H1 (cell line): Measurements from ENCODE around the gene CLTCL1. TPM values are rescaled to one million over a fixed set of nuclear protein-coding genes. Genes with fewer than 3 reads are reported as not detected.

Experiments used
- CTCF ChIA-PET: fragments of 300-600 bp; sonication (Branson Sonifier 250); formaldehyde crosslinking; loops from one replicate; lab custom pipeline; 2021; ENCODE audit not compliant: partially characterized antibody; lab: Charles Lee
- POLR2A ChIA-PET: fragments of 300-600 bp; sonication (Branson Sonifier 250); formaldehyde crosslinking; loops from one replicate; lab custom pipeline; 2021; ENCODE audit warnings: inconsistent platforms; ENCODE audit not compliant: partially characterized antibody; lab: Charles Lee
- DNase-seq, 2 experiments: peaks; one replicate each; pipeline versions ENCODE4 v3.0.0 to v3.0.0-alpha.2; 2010 to 2022; ENCODE audit warnings: low spot score in 2 of 2, low read depth in 1 of 2, mixed read lengths in 1 of 2
- FAIRE-seq: peaks from 2 replicates; lab custom pipeline; 2011; peaks lifted over from hg19 to GRCh38; lab: Jason Lieb, UNC
- H2AFZ ChIP-seq: 2 replicates; pipeline ENCODE4 v1.8.1; 2012; ENCODE audit warnings: low read length, inconsistent platforms
- H2AK5ac ChIP-seq: 2 replicates; pipeline ENCODE4 v1.6.1; 2013; ENCODE audit warnings: low read depth, low read length
- H2BK120ac ChIP-seq: replicated peaks from 2 replicates; pipeline ENCODE3; 2013; ENCODE audit warnings: low read depth, low read length, inconsistent platforms
- H2BK12ac ChIP-seq: 2 replicates; pipeline ENCODE4 v1.6.1; 2013; ENCODE audit warnings: low read depth, low read length
- H2BK15ac ChIP-seq: 2 replicates; pipeline ENCODE4 v1.6.1; 2013; ENCODE audit warnings: low read length
- H2BK20ac ChIP-seq: 2 replicates; pipeline ENCODE4 v1.6.1; 2013; ENCODE audit warnings: low read length
- H2BK5ac ChIP-seq: 2 replicates; pipeline ENCODE4 v1.6.1; 2013; ENCODE audit warnings: low read depth, low read length
- H3K14ac ChIP-seq: 2 replicates; pipeline ENCODE4 v1.6.1; 2013; ENCODE audit warnings: inconsistent platforms; ENCODE audit not compliant: insufficient read length
- H3K18ac ChIP-seq: 2 replicates; pipeline ENCODE4 v1.6.1; 2013; ENCODE audit warnings: low read length; ENCODE audit errors: extremely low read depth
- H3K23ac ChIP-seq: 2 replicates; pipeline ENCODE4 v1.6.1; 2013; ENCODE audit warnings: inconsistent platforms; ENCODE audit not compliant: insufficient read length
- H3K23me2 ChIP-seq: 2 replicates; pipeline ENCODE4 v1.6.1; 2013; ENCODE audit warnings: low read depth, low read length
- H3K27ac ChIP-seq: 2 replicates; pipeline ENCODE4 v1.6.1; 2011; ENCODE audit warnings: low read depth, low read length, inconsistent platforms
- H3K27me3 ChIP-seq, 4 experiments: replicated peaks in 1 of 4; 1 replicate in 1 of 4; 2 replicates in 3 of 4; pipeline versions ENCODE4 v1.6.1 to v1.8.1; 2011 to 2013; ENCODE audit warnings: low read length in 3 of 4, mild to moderate bottlenecking in 3 of 4, inconsistent platforms in 2 of 4, mixed read lengths in 2 of 4, moderate library complexity in 1 of 4; ENCODE audit not compliant: control insufficient read depth in 3 of 4, insufficient read depth in 3 of 4; ENCODE audit errors: extremely low read depth in 1 of 4
- H3K36me3 ChIP-seq, 4 experiments: 2 replicates each; pipeline versions ENCODE4 v1.6.1 to v1.8.1; 2011 to 2013; ENCODE audit warnings: mild to moderate bottlenecking in 4 of 4, low read length in 3 of 4, moderate library complexity in 2 of 4, control low read depth in 1 of 4, inconsistent platforms in 1 of 4; ENCODE audit not compliant: insufficient read depth in 4 of 4, control insufficient read depth in 2 of 4
- H3K4ac ChIP-seq: replicated peaks from 2 replicates; pipeline ENCODE3; 2013; ENCODE audit warnings: low read length, low read depth, mixed read lengths, inconsistent platforms; ENCODE audit not compliant: insufficient read length
- H3K4me1 ChIP-seq, 4 experiments: replicated peaks in 1 of 4; 1 replicate in 1 of 4; 2 replicates in 3 of 4; pipeline versions ENCODE4 v1.6.1 to v1.8.1; 2011 to 2013; ENCODE audit warnings: low read length in 3 of 4, inconsistent platforms in 2 of 4, mixed read lengths in 1 of 4; ENCODE audit not compliant: insufficient read depth in 4 of 4, control insufficient read depth in 3 of 4
- H3K4me2 ChIP-seq, 2 experiments: 2 replicates each; pipeline versions ENCODE4 v1.6.1 to v1.8.1; 2011 to 2013; ENCODE audit warnings: low read depth in 2 of 2, low read length in 2 of 2, control low read depth in 1 of 2, inconsistent platforms in 1 of 2, mild to moderate bottlenecking in 1 of 2; ENCODE audit not compliant: insufficient read depth in 1 of 2
- H3K4me3 ChIP-seq, 4 experiments: fragments of 200-600, 300-600 bp in 1 of 4; sonication (generic), shearing (Covaris generic), sonication (Bioruptor Twin) in 1 of 4; 2 replicates each; pipeline versions ENCODE4 v1.5.1 to v1.8.1; 2011 to 2016; ENCODE audit warnings: low read length in 4 of 4, low read depth in 3 of 4, control low read depth in 2 of 4, inconsistent platforms in 2 of 4, mild to moderate bottlenecking in 2 of 4, mixed read lengths in 1 of 4, moderate library complexity in 1 of 4; ENCODE audit not compliant: insufficient read depth in 2 of 4; ENCODE audit errors: extremely low read depth in 1 of 4
- H3K56ac ChIP-seq: replicated peaks from 2 replicates; pipeline ENCODE3; 2013; ENCODE audit warnings: low read depth, mild to moderate bottlenecking, mixed read lengths, low read length, inconsistent platforms; ENCODE audit not compliant: insufficient read length
- H3K79me1 ChIP-seq: 2 replicates; pipeline ENCODE4 v1.6.1; 2013; ENCODE audit warnings: low read depth, low read length, control low read depth
- H3K79me2 ChIP-seq, 2 experiments: 2 replicates each; pipeline versions ENCODE4 v1.6.1 to v1.8.1; 2012 to 2013; ENCODE audit warnings: low read length in 2 of 2, mild to moderate bottlenecking in 2 of 2, inconsistent platforms in 1 of 2; ENCODE audit not compliant: insufficient read depth in 2 of 2, control insufficient read depth in 1 of 2
- H3K9ac ChIP-seq, 4 experiments: replicated peaks in 1 of 4; 1 replicate in 1 of 4; 2 replicates in 3 of 4; pipeline versions ENCODE4 v1.6.1 to v1.8.1; 2011 to 2013; ENCODE audit warnings: low read depth in 3 of 4, low read length in 3 of 4, control low read depth in 2 of 4, mild to moderate bottlenecking in 2 of 4, moderate library complexity in 2 of 4, inconsistent platforms in 1 of 4; ENCODE audit errors: extremely low read depth in 1 of 4
- H3K9me3 ChIP-seq, 2 experiments: 2 replicates each; pipeline versions ENCODE4 v1.6.1 to v1.8.1; 2012 to 2013; ENCODE audit warnings: mild to moderate bottlenecking in 2 of 2, moderate library complexity in 2 of 2, control low read depth in 1 of 2, inconsistent platforms in 1 of 2, low read depth in 1 of 2, low read length in 1 of 2, mixed read lengths in 1 of 2; ENCODE audit not compliant: insufficient read depth in 2 of 2
- H4K20me1 ChIP-seq, 2 experiments: replicated peaks in 1 of 2; 2 replicates each; pipeline versions ENCODE3 to v1.8.1; 2011 to 2013; ENCODE audit warnings: inconsistent platforms in 2 of 2, low read length in 2 of 2, mild to moderate bottlenecking in 1 of 2; ENCODE audit not compliant: insufficient read depth in 2 of 2, control insufficient read depth in 1 of 2
- H4K5ac ChIP-seq: 2 replicates; pipeline ENCODE4 v1.6.1; 2013; ENCODE audit warnings: low read length, low read depth, mixed read lengths, inconsistent platforms; ENCODE audit not compliant: insufficient read length
- H4K8ac ChIP-seq: 2 replicates; pipeline ENCODE4 v1.8.0; 2013; ENCODE audit warnings: mild to moderate bottlenecking, moderate library complexity, low read length, inconsistent platforms; ENCODE audit not compliant: insufficient read depth; ENCODE audit errors: extremely low read depth
- H4K91ac ChIP-seq: replicated peaks from 2 replicates; pipeline ENCODE3; 2013; ENCODE audit warnings: low read length, mixed read lengths, inconsistent platforms; ENCODE audit not compliant: insufficient read length
- BCL11A ChIP-seq, 2 experiments: IDR thresholded peaks; one replicate each; pipeline ENCODE4 v1.6.1; 2011; ENCODE audit warnings: low read depth in 2 of 2, low read length in 2 of 2, mild to moderate bottlenecking in 2 of 2
- GABPA ChIP-seq: IDR thresholded peaks from 2 replicates; pipeline ENCODE4 v1.6.1; 2011; ENCODE audit warnings: mild to moderate bottlenecking, low read length, moderate library complexity, borderline replicate concordance; ENCODE audit not compliant: insufficient read depth
- GTF2F1 ChIP-seq: IDR thresholded peaks from 2 replicates; pipeline ENCODE4 v1.6.1; 2012; ENCODE audit warnings: low read depth, low read length, improper control_type of control experiment, borderline replicate concordance
- HDAC6 ChIP-seq: IDR thresholded peaks from one replicate; pipeline ENCODE4 v1.7.1; 2012; ENCODE audit warnings: low read depth, mild to moderate bottlenecking, inconsistent platforms, low read length, moderate library complexity
- JUND ChIP-seq: IDR thresholded peaks from 2 replicates; pipeline ENCODE4 v1.6.1; 2011; ENCODE audit warnings: mild to moderate bottlenecking, improper control_type of control experiment, low read length
- PHF8 ChIP-seq: fragments of 200-600 bp; sonication (generic); conservative IDR thresholded peaks from 2 replicates; pipeline ENCODE4 v1.7.1; 2012; ENCODE audit warnings: low read depth, mild to moderate bottlenecking, inconsistent platforms, low read length, moderate library complexity
- RAD21 ChIP-seq, 2 experiments: IDR thresholded peaks in 1 of 2; conservative IDR thresholded peaks in 1 of 2; 2 replicates each; pipeline ENCODE4 v1.6.1; 2011; ENCODE audit warnings: low read depth in 2 of 2, low read length in 2 of 2, improper control_type of control experiment in 1 of 2, inconsistent platforms in 1 of 2, mild to moderate bottlenecking in 1 of 2, moderate library complexity in 1 of 2
- RXRA ChIP-seq: IDR thresholded peaks from 2 replicates; pipeline ENCODE4 v1.6.1; 2011; ENCODE audit warnings: low read depth, mild to moderate bottlenecking, low read length, moderate library complexity; ENCODE audit not compliant: insufficient read depth
- SP1 ChIP-seq: IDR thresholded peaks from 2 replicates; pipeline ENCODE4 v1.6.1; 2011; ENCODE audit warnings: low read depth, low read length
- SP4 ChIP-seq: IDR thresholded peaks from 2 replicates; pipeline ENCODE4 v1.6.1; 2012; ENCODE audit warnings: low read length, inconsistent platforms
- SRF ChIP-seq: IDR thresholded peaks from 2 replicates; pipeline ENCODE4 v1.6.1; 2011; ENCODE audit warnings: mild to moderate bottlenecking, low read depth, low read length, moderate library complexity
- WGBS, 2 experiments: shearing (Covaris generic) in 1 of 2; methylation state at CpG; one replicate each; pipeline versions ENCODE4 v1.1.6 to v1.1.7; 2013 to 2015; ENCODE audit warnings: low lambda C conversion rate in 2 of 2, mixed read lengths in 2 of 2, inconsistent platforms in 1 of 2, low coverage in 1 of 2, missing lambda C conversion rate in 1 of 2; ENCODE audit not compliant: insufficient replicate concordance in 2 of 2, insufficient coverage in 1 of 2, insufficient read length in 1 of 2; ENCODE audit errors: extremely low coverage in 1 of 2, missing lambda C conversion rate in 1 of 2; 5-methylcytosine and 5-hydroxymethylcytosine counted together
- polyA plus RNA-seq, 7 experiments: library from polyadenylated mRNA; depleted of rRNA in 3 of 7; stranded (reverse) in 5 of 7; unstranded in 2 of 7; fragments of >200 nt in 5 of 7; fragments of 200-250 nt in 2 of 7; gene quantifications; 1 replicate in 5 of 7; 2 replicates in 1 of 7; 4 replicates in 1 of 7; pipeline versions ENCODE4 v1.2.1 to v1.2.3, GENCODE V29; 2011 to 2013; ENCODE audit warnings: missing spikeins in 2 of 7, mixed read lengths in 2 of 7
- total RNA-seq: library from RNA; stranded (reverse); fragmentation: NEBNext Ultra II Directional; extraction: Animal tissue kit (Norgen Biotek cat#: 25700); gene quantifications from 2 replicates; pipeline ENCODE4 v1.2.1, GENCODE V29; 2021

CLTCL1 gene
- total and polyA plus RNA-seq, 2 of the 8 experiments (the other 6 are each of a cell fraction or from before 2014, with no cell fraction given) = 12.4 to 17.0 TPM

- H3K9me3 ChIP-seq = 0 out of 4 replicates have a peak, but pooled peaks cover 0 to 6% of the 10 kb centered on the region in 2 experiments
- peaks cover 0 to 12% (median 6%) of the 10 kb centered on the region in 4 experiments; a peak in 5 of 7 replicates for H3K4me1 ChIP-seq
- H4K91ac ChIP-seq = no peak overlapping the region
- peaks cover 52 to 71% (median 60%) of the 10 kb centered on the region in 4 experiments for H3K27me3 ChIP-seq
- no peak overlapping the region for H3K18ac ChIP-seq
- 72% methylated on average over 33 of the region's 33 CpGs; no CpG with 5 or more reads in 1 of the 2 experiments for WGBS, 2 experiments
- H4K5ac ChIP-seq = no peak overlapping the region
- no peak overlapping the region for H3K56ac ChIP-seq
- peaks cover 0 to 7% of the 10 kb centered on the region in 2 experiments; a peak in 2 of 4 replicates for H3K79me2 ChIP-seq
- no peak overlapping the region for H2BK12ac ChIP-seq
- H3K4ac ChIP-seq = peak overlapping the region; percentile 41
- no peak overlapping the region for H3K9ac ChIP-seq
- H2AK5ac ChIP-seq = no peak overlapping the region
- no peak overlapping the region for H2BK15ac ChIP-seq
- H3K4me2 ChIP-seq = peak overlapping the region; percentile 40 to 71
- H3K4me3 ChIP-seq = peak overlapping the region in 2 of 4 experiments; percentile 3 to 53; a peak in 4 of 8 replicates
- H3K27ac ChIP-seq = no peak overlapping the region
- H2BK20ac ChIP-seq = no peak overlapping the region
- H3K23ac ChIP-seq = no peak overlapping the region
- no peak overlapping the region for H2BK5ac ChIP-seq
- peaks cover 0 to 12% (median 0%) of the 10 kb centered on the region in 4 experiments; a peak in 1 of 8 replicates for H3K36me3 ChIP-seq
- H4K20me1 ChIP-seq = peaks cover 2 to 11% of the 10 kb centered on the region in 2 experiments
- H3K14ac ChIP-seq = no peak overlapping the region
- H3K79me1 ChIP-seq = no peaks in the 10 kb centered on the region; the same call in 1 of the 2 replicates
- TF ChIP-seq SRF (no peak), GABPA (no peak), SP1 (no peak), PHF8 (no peak), GTF2F1 (no peak), JUND (no peak), RAD21 (IDR thresholded peaks at IDR 0.05 in 1 of 2, conservative IDR thresholded peaks at IDR 0.05 in 1 of 2; ENCODE audit: low read depth in 2 of 2, low read length in 2 of 2) (no peak), SP4 (no peak), BCL11A (IDR thresholded peaks at IDR 0.05; ENCODE audit: low read depth in 2 of 2, low read length in 2 of 2) (no peak), RXRA (no peak), HDAC6 (no peak)
- TF ChIP-seq, all 59 proteins: peak for 0
- Histone ChIP-seq H4K8ac (peak overlapping the region; percentile 85), H2AFZ (no peak overlapping the region), H2BK120ac (no peak overlapping the region), H3K23me2 (peaks cover 12% of the 10 kb centered on the region; the same call in 1 of the 2 replicates)
- CTCF ChIA-PET = interaction anchor here (0.6 to 2.8 kb wide), 3 partner anchors 12 to 216 kb away, joined by 3 to 13 read pairs (median 3); partner anchors contain the start of gene SLC25A1
- DNase-seq (no peak), FAIRE-seq (no peak)
- POLR2A ChIA-PET = interaction anchor here (1.1 to 2.3 kb wide), 6 partner anchors 10 to 138 kb away, joined by 3 to 7 read pairs (median 4); partner anchors contain the start of gene DGCR2
Observed at GRCh38 chr22:19148417-19149046, 143.0 kb downstream of the CLTCL1 start.
